ENCODE measurements around the gene IL4.

DNA sequence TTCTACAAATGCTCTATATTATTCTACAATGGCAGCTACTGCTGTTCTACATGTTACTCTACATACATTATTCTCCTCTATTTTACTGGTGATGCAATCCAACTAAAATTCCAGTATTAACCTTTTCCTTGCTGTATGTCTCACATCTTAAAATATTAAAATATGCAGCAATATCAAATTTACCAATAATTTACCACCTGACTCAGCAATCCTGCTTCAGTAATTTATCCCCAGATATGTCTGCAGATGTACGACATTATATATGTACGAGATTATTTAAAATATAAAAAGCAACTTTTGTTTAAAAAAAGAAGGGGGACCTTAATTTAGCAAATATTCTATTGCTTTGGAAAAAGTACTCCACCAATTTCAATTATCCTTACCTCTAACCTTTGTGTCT is 52.0 kb downstream of the IL4 start:
- TF ChIP-seq, protein P1, sequence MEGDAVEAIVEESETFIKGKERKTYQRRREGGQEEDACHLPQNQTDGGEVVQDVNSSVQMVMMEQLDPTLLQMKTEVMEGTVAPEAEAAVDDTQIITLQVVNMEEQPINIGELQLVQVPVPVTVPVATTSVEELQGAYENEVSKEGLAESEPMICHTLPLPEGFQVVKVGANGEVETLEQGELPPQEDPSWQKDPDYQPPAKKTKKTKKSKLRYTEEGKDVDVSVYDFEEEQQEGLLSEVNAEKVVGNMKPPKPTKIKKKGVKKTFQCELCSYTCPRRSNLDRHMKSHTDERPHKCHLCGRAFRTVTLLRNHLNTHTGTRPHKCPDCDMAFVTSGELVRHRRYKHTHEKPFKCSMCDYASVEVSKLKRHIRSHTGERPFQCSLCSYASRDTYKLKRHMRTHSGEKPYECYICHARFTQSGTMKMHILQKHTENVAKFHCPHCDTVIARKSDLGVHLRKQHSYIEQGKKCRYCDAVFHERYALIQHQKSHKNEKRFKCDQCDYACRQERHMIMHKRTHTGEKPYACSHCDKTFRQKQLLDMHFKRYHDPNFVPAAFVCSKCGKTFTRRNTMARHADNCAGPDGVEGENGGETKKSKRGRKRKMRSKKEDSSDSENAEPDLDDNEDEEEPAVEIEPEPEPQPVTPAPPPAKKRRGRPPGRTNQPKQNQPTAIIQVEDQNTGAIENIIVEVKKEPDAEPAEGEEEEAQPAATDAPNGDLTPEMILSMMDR (IDR thresholded peaks at IDR 0.05): no peak
- TF ChIP-seq POLR2A (IDR thresholded peaks at IDR 0.05): no peak
